Measurements from ENCODE around the gene GNAQ. TPM values are rescaled to one million over a fixed set of nuclear protein-coding genes. Genes with fewer than 3 reads are reported as not detected.

GNAQ gene
- total and polyA plus RNA-seq, 2 donors (not counting 1 experiment from before 2014, with no cell fraction given): 0.60 to 1.4 TPM

- peaks cover 2% of the 10 kb centered on the region for H3K9me3 Mint-ChIP-seq (ENCODE audit: insufficient read depth)
- H3K79me2 ChIP-seq (ENCODE audit: control insufficient read depth, insufficient read depth, low read length): no peaks in the 10 kb centered on the region
- H4K20me1 ChIP-seq (ENCODE audit: control insufficient read depth, insufficient read depth, low read length, poor library complexity, severe bottlenecking): no peaks in the 10 kb centered on the region
- ChIA-PET CTCF (no interaction called here), POLR2A (no interaction called here)
- H3K4me1 Mint-ChIP-seq: no peaks in the 10 kb centered on the region
- ATAC-seq (ENCODE audit: low read depth) (no peak), DNase-seq (no peak)
- H3K9ac ChIP-seq (ENCODE audit: low read length): no peak overlapping the region
- no peak for TF ChIP-seq EZH2 (IDR thresholded peaks at IDR 0.05; ENCODE audit: borderline replicate concordance, insufficient read depth, low read depth, low read length, poor library complexity, severe bottlenecking)
- no peak for TF ChIP-seq CTCF (IDR thresholded peaks at IDR 0.05)
- 83% methylated on average over 4 of the region's 6 CpGs for WGBS (ENCODE audit: insufficient coverage)
- no peak overlapping the region for H3K27ac ChIP-seq (ENCODE audit: low read length in 2 of 2)
- intact Hi-C loops (cut with micrococcal nuclease): no loop called here
- H3K4me1 ChIP-seq (ENCODE audit: control insufficient read depth in 2 of 2, insufficient read depth in 2 of 2, low read length in 2 of 2): no peaks in the 10 kb centered on the region
- H3K27me3 Mint-ChIP-seq: peaks cover 9% of the 10 kb centered on the region
- no peak overlapping the region for H3K4me3 ChIP-seq (ENCODE audit: control extremely low read depth in 1 of 5, extremely low read depth in 1 of 5, insufficient read depth in 1 of 5, low read depth in 2 of 5, low read length in 4 of 5)
- H2AFZ ChIP-seq (ENCODE audit: insufficient read depth, low read depth, low read length, poor library complexity, severe bottlenecking): no peak overlapping the region
- H3K9me3 ChIP-seq (ENCODE audit: control extremely low read depth in 1 of 3, control insufficient read depth in 2 of 3, insufficient read depth in 1 of 3, low read length in 2 of 3): peaks cover 0 to 2% (median under 1%) of the 10 kb centered on the region in 3 donors
- peaks cover 0 to 4% (median 0%) of the 10 kb centered on the region in 4 experiments for H3K27me3 ChIP-seq (replicated peaks in 1 of 4; ENCODE audit: control extremely low read depth in 1 of 4, control insufficient read depth in 3 of 4, insufficient read depth in 4 of 4, low read length in 3 of 4)
- no peak overlapping the region for H3K27ac Mint-ChIP-seq
- no peaks in the 10 kb centered on the region for H3K36me3 ChIP-seq (replicated peaks in 1 of 2; ENCODE audit: control extremely low read depth in 1 of 2, control insufficient read depth in 1 of 2, extremely low read depth in 1 of 2, insufficient read depth in 2 of 2, low read length in 1 of 2)
- H3K4me2 ChIP-seq (replicated peaks; ENCODE audit: low read depth, low read length, poor library complexity, severe bottlenecking): no peak overlapping the region
- no peak overlapping the region for H3K4me3 Mint-ChIP-seq
Measured at GRCh38 chr9:77770340-77770739, 261.3 kb downstream of the GNAQ start.

DNA sequence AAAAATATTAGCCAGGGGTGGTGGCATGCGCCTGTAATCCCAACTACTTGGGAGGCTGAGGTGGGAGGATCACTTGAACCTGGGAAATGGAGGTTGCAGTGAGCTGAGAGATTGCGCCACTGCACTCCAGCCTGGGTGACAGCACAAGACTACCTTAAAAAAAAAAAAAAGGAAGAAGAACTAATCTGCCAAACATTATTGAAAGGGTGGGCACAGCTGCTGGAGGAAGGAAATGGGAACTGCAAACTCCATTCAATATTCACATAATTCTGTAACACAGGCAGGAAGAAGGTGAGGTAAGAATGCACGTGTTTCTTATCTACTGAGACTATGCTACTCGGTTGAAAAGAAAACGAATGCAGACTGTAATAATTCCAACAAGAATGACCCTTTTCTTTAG is 262.4 kb downstream of the GNAQ start:
- CTCF ChIA-PET: no interaction called here

More for the DNA sequence above, 262.4 kb downstream of the GNAQ start:
- Histone ChIP-seq H3K36me3 (replicated peaks in 1 of 2; ENCODE audit: control extremely low read depth in 1 of 2, control insufficient read depth in 1 of 2, extremely low read depth in 1 of 2, insufficient read depth in 2 of 2, low read length in 1 of 2) (no peaks in the 10 kb centered on the region), H3K4me1 (ENCODE audit: control insufficient read depth in 2 of 2, insufficient read depth in 2 of 2, low read length in 2 of 2) (no peaks in the 10 kb centered on the region), H3K79me2 (ENCODE audit: control insufficient read depth, insufficient read depth, low read length) (no peaks in the 10 kb centered on the region), H4K20me1 (ENCODE audit: control insufficient read depth, insufficient read depth, low read length, poor library complexity, severe bottlenecking) (no peaks in the 10 kb centered on the region), H3K4me2 (replicated peaks; ENCODE audit: low read depth, low read length, poor library complexity, severe bottlenecking) (no peak overlapping the region), H3K4me3 (ENCODE audit: control extremely low read depth in 1 of 5, extremely low read depth in 1 of 5, insufficient read depth in 1 of 5, low read depth in 2 of 5, low read length in 4 of 5) (no peak overlapping the region), H3K9ac (ENCODE audit: low read length) (no peak overlapping the region), H2AFZ (ENCODE audit: insufficient read depth, low read depth, low read length, poor library complexity, severe bottlenecking) (no peak overlapping the region), H3K27ac (ENCODE audit: low read length in 2 of 2) (no peak overlapping the region), H3K9me3 (ENCODE audit: control extremely low read depth in 1 of 3, control insufficient read depth in 2 of 3, insufficient read depth in 1 of 3, low read length in 2 of 3) (peaks cover 0 to 2% (median 0%) of the 10 kb centered on the region in 3 donors), H3K27me3 (replicated peaks in 1 of 4; ENCODE audit: control extremely low read depth in 1 of 4, control insufficient read depth in 3 of 4, insufficient read depth in 4 of 4, low read length in 3 of 4) (peaks cover 0 to 4% (median 0%) of the 10 kb centered on the region in 4 experiments)
- Mint-ChIP-seq H3K4me3 (no peak overlapping the region), H3K27me3 (peaks cover 9% of the 10 kb centered on the region), H3K4me1 (no peaks in the 10 kb centered on the region), H3K27ac (no peak overlapping the region), H3K9me3 (ENCODE audit: insufficient read depth) (peaks cover 2% of the 10 kb centered on the region)
- no CpG with 5 or more reads among the region's 5 CpGs for WGBS (ENCODE audit: insufficient coverage)
- POLR2A ChIA-PET: no interaction called here
- intact Hi-C loops (cut with micrococcal nuclease): no loop called here
- TF ChIP-seq CTCF (IDR thresholded peaks at IDR 0.05) (no peak), EZH2 (IDR thresholded peaks at IDR 0.05; ENCODE audit: borderline replicate concordance, insufficient read depth, low read depth, low read length, poor library complexity, severe bottlenecking) (no peak)
- ATAC-seq (ENCODE audit: low read depth): no peak
- DNase-seq: no peak

Data from B cell (primary cell).